TTC549 (cell line): Measurements from ENCODE around the gene IFITM2.

Source experiments
- FAIRE-seq: peaks from 2 replicates; lab custom pipeline; 2012; peaks lifted over from hg19 to GRCh38; lab: Jason Lieb, UNC

IFITM2 gene

GRCh38 chr11:293271-293851, 14.3 kb upstream of the IFITM2 start:
- FAIRE-seq = no peak

GRCh38 chr11:293852-294661, 13.6 kb upstream of the IFITM2 start:
- no peak for FAIRE-seq

- no peak for FAIRE-seq
Measured at GRCh38 chr11:294780-295179, 12.8 kb upstream of the IFITM2 start.

- FAIRE-seq = no peak
Measured at GRCh38 chr11:295351-296170, 12.1 kb upstream of the IFITM2 start.

GRCh38 chr11:296171-297050, 11.2 kb upstream of the IFITM2 start:
- FAIRE-seq = no peak

GRCh38 chr11:297051-297585, 10.5 kb upstream of the IFITM2 start:
- no peak for FAIRE-seq

GRCh38 chr11:297586-298405, 9.8 kb upstream of the IFITM2 start:
- FAIRE-seq = no peak

- FAIRE-seq = no peak
Measured at GRCh38 chr11:298406-299065, 9.1 kb upstream of the IFITM2 start.

GRCh38 chr11:299081-299891, 8.3 kb upstream of the IFITM2 start, which contains the start of gene IFITM5:
TSS of gene IFITM5 (minus strand) at chr11:299526. CDS start at chr11:299490, 36 bp downstream.
- FAIRE-seq = no peak

- no peak for FAIRE-seq
Measured at GRCh38 chr11:299951-300735, 7.5 kb upstream of the IFITM2 start.

- no peak for FAIRE-seq
Measured at GRCh38 chr11:303363-303762, 4.3 kb upstream of the IFITM2 start.

GRCh38 chr11:304061-304506, 3.5 kb upstream of the IFITM2 start:
- FAIRE-seq = no peak

- peak; percentile 59 for FAIRE-seq
Measured at GRCh38 chr11:304915-305843, 2.4 kb upstream of the IFITM2 start.

GRCh38 chr11:305844-306211, 1.8 kb upstream of the IFITM2 start:
- no peak for FAIRE-seq

- no peak for FAIRE-seq
Measured at GRCh38 chr11:306645-307371, 808 bp upstream of the IFITM2 start.
